NCI-H460 (cell line): ENCODE data around the gene CAMTA1. TPM values are rescaled to one million over a fixed set of nuclear protein-coding genes. Genes with fewer than 3 reads are reported as not detected.
A peak's percentile ranks its signal among the peaks of the same experiment; 100 is the strongest.

Experiments used
- DNase-seq: peaks from one replicate; pipeline ENCODE4 v3.0.0-alpha.2; 2016; ENCODE audit warnings: low read depth; ENCODE audit errors: extremely low read depth
- total RNA-seq: library from RNA; depleted of rRNA; stranded (reverse); fragments of >200 nt; shearing (Covaris generic); gene quantifications from 2 replicates; pipeline ENCODE4 v1.2.3, GENCODE V29; 2014

Gene CAMTA1
- total RNA-seq, 1 experiment from 2014 or later = 39.9 TPM

DNA sequence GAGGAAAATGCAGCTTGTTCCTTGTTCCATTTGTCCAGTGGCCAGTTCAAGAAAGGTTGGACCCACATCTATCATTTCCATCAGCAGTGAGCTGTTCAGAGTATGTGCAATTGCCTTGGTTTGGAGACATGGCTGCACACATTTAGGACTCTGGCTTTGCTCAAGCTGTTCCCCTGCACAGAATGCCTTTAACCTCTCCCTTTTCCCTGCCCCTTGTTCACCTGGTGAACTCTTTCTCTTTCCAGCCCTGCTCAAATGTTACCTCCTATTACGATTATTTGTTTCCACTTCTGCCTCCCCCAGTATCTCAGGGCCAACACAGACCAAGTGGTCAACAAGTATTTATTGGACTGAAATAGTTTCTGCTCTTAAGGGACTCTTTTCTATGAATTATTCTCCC lies 385.9 kb downstream of the CAMTA1 start:
- no peak for DNase-seq

DNA sequence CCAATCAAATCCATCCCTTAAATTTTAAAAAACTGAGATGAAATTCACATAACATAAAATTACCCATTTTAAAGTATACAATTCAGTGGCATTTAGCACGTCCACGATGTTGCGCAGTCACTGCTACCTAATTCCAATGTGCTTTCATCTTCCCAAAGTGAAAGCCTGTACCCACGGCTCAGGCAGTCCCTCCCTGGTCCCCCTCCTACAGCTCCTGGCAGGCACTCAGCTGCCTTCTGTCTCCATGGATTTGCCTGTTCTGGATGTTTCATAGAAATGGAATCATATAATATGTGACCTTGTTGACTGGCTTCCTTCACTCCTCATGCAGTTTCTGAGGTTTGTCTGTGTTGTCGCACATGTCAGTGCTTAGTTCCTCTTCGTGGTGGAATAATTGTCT lies 386.3 kb downstream of the CAMTA1 start:
- DNase-seq = no peak

DNA sequence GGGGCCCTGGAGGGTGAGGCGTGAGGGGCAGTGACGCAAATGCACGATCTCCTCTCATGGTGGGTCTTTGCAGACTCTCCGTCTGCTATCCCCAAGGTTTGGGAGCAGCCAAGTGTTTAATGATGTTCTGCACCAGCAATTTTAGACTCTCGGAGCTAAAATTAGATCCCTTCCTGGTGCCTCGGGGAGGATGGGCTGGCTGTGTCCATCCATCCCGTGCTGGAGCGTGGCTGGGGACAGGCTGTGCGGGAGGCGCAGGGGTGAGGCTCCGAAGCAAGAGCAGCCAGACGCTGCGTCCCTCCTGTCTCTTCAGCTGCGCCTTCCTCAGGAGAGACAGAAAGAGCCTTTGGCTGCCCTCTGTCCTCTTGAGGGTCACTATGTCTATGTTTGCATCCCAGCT lies 387.6 kb downstream of the CAMTA1 start:
- no peak for DNase-seq

DNA sequence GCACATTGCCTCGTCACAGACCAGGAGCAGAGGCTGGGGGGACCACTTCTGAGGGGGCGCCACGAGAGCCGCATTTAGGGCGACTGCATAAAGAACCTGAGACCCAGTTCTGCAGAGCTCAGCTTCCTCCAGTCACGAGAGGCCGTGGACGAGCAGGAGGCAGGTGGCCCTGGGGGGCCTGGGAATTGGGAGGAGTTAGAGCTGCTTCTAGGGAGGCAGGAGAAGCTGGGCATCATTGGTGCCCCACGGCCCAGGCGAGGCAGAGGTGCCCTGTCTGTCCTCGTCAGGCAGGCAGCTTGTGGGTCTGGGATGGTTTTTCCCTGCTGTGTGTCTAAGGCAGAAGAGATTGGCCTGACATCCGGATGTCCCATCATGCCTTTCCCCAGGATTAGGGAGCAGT lies 389.3 kb downstream of the CAMTA1 start:
- DNase-seq = no peak

DNA sequence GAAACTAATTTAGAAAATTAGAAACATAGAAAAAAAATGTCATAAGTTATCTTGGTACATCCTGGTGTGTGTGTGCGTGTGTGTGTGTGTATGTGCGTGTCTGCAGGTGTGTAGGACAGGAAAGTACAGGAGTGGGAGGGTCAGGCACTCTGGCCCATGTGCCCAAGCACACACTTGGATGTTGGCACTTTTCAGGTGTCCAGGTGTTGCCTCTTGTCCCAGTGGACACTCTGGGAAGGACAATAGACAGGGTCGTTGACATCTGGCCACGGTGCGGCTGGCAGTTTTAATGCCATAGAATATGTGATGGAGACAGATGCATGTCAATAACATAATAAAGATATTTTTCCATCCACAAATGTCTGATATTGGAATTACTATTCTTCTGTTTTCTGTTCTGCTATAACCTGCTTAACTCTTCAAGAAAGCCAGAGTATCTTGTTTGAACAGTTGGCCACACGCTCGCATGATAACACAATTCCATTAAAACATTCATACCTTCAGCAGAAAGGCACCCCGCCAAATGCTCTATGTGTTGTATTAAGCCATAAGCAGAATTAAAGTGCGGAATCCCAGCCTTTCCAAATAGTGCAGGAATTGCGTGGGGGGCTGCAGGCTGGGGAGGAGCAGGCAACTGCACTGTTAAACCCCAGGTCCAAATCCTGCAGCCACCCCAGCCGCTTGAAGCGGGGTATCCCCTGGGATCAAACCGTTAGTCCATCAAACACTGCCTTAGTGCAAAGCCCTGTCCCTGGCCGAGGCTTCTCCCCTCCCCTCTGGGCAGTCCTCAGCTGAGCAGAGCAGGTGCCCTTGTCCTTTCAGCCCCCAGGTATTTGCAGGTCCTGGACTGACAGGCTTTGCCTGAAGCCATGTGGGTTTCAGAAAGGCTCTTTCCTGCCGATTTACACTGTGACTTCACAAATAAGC lies 390.0 kb downstream of the CAMTA1 start:
- no peak for DNase-seq

DNA sequence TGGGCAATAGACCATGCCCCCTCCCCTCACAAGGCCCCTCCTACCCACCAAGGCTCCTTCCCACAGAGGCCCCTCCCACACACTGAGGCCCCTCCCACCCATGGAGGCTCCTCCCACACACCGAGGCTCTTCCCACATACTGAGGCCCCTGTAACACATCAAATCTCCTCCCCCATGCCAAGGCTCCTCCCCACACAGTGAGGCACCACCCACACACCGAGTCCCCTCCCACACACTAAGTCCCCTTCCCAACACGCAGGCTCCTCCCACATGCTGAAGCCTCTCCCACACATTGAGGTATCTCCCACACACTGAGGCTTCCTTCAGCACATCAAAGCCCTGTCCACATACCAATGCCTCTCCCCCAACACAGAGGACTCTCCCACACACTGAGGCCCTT lies 391.8 kb downstream of the CAMTA1 start:
- no peak for DNase-seq

DNA sequence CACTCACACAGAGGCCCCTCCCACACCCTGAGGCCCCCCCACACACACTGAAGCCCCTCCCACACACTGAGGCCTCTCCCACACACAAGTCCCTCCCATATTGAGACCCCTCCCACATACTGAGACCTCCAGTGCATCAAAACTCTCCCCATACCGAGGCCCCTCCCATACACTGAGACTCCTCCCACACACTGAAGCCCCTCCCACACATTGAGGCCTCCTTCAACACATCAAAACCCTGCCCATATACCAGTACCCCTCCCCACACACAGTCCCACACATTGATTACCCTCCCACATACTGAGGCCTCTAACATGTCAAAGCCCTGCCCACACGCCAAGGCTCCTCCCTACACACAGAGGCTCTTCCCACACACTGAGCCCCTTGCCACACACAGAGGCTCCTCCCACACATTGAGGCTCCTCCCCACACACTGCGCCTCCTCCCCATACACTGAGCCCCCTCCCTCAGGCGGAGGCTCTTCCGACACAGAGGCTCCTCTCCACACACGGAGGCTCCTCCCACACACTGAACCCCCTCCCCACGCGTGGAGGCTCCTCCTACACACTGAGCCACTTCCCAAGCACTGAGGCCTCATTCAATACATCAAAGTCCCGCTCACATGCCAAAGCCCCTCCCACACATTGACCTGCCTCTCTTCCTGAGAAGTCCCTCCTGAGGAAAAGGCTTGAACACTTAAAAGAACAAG lies 392.3 kb downstream of the CAMTA1 start:
- no peak for DNase-seq

DNA sequence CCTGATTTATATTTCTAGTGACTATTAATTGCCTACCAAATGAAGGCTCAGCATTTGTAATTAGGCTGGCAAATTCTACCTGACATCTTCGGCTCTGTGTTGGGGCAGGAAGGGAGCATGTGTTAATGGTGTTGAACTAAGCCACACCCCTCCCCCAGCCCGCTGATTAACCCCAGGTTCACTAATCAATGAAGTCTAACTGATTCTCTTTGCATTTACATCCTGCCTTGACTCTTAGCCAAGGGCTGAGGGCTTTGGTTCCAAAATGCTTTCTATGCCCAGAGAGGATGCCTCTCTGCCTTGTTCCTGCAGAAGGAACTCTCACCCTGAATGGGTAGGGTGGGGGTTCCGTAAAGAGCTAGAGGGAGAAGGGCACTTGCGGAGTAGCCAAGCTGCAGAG lies 393.1 kb downstream of the CAMTA1 start:
- DNase-seq = no peak

DNA sequence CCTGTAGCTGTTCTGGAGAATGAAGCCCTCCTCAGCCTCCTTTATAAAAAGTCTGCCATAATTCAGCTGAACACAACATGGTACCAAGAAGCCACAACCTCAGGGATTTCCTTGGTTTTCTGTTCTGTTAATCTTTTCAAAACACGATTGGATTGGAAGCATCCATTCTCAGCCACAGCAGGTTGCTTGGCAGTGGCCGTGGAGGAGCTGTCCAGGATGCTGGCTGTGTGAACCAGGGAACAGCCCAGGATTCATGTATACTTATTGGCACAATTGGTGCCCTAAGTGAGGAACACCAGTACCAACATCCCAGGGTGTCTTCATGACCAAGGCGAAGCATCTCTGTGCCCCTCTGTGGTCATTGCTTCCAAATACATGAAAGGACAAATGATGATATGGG lies 393.5 kb downstream of the CAMTA1 start:
- DNase-seq = no peak

DNA sequence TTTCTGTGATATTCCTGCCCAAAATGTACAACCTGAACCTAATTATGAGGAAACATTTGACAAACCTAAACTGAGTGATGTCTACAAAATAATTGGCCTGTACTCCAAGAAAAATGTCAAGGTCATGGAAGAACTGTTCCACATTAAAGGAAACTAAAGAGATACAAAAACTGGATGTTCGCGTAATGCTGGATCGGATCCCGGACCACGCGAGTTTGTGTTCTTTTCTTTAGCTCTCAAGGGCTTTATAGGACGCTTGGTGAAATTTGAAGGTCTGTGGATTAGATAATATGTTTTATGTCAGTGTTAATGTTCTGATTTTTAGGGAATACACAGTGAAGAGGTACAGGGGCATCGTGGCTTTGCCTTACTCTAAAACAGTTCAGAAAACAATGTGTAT lies 400.5 kb downstream of the CAMTA1 start:
- DNase-seq = no peak

DNA sequence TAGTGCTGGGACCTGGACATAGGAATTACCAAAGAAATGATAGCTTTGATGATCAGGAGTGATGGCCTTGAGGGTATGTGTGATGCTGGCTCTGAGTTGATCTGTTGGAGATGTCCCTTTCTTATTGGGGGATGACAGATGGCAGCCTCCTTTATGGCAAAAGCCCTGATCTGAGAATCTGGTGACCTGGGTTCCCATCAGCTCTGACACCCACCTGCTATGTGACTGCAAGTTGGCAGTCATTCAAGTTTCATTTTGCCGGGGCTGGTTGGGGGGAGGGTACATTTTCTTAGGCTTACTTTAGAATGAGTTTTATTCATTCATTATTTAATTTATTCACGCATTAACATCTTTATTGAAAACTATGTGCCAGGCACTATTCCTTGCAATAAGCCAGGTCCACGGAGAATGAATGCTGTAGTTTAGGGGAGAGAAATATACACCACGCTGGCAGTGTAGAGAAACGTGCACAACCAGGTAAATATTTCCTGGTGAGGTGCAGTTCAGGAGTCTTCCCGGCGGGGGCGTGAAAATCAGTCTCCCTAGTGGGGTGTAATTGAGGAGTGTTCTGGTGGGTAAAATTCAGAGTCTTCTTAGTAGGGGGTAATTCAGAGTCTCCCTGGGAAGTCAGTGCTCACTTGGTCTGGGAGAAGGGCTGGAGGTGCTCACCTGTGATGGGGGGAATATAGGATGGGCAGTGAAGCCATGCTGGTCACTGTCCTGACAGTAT lies 401.3 kb downstream of the CAMTA1 start:
- DNase-seq = no peak

DNA sequence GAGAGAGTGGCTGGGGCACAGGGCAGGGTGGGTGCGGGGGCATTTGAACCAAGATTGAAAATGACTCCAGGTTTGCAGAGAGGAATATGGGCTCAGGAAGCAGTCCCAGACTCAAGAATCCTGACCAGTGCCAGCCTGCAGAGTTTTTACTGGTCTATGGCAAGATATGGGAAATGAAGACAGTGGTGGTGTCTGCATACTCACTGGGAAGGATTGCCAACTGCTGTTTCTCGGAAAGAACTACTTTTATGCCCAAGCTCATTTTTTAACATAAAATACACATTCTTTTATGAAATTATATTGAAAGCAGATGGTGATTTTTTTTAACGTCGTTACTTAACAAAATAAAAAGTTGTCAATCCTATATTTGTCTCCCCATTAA lies 401.8 kb downstream of the CAMTA1 start:
- DNase-seq = no peak

DNA sequence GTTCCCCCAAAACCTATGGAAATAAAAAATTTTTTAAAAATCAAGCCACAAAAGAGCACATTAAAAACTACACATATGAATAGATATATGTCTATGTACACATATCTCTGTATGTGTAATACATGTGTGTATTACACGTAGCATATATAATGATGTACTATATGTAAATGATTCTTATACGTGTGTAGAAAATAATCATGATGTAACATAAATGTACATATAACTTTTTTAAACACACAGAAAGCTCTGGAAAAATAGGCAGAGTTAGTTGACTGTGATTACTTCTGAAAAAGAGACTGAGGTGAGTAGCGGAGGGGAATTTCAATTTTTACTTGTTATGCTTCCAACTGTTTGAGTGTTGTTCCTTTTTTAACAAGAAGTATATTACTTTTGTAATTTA lies 405.0 kb downstream of the CAMTA1 start:
- no peak for DNase-seq

DNA sequence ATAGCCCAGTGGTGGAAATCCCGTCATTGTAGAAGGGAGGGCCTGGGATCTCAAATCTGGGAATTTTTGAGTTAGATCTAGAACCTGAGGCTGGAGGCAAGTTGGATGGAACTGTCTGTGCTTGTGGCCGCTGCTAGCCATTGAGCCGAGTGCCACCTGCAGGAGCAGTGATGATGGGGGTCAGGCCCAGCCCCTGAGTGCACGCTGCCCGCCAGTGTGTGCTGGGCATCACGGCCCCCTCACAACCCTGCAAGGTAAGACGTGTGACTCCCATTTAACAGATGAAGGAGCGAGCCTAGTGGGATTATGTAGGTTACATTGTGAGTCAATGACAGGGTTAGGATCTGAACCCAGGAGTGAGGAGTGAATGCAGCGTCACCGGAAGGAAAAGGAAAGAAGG lies 407.2 kb downstream of the CAMTA1 start:
- DNase-seq = no peak

DNA sequence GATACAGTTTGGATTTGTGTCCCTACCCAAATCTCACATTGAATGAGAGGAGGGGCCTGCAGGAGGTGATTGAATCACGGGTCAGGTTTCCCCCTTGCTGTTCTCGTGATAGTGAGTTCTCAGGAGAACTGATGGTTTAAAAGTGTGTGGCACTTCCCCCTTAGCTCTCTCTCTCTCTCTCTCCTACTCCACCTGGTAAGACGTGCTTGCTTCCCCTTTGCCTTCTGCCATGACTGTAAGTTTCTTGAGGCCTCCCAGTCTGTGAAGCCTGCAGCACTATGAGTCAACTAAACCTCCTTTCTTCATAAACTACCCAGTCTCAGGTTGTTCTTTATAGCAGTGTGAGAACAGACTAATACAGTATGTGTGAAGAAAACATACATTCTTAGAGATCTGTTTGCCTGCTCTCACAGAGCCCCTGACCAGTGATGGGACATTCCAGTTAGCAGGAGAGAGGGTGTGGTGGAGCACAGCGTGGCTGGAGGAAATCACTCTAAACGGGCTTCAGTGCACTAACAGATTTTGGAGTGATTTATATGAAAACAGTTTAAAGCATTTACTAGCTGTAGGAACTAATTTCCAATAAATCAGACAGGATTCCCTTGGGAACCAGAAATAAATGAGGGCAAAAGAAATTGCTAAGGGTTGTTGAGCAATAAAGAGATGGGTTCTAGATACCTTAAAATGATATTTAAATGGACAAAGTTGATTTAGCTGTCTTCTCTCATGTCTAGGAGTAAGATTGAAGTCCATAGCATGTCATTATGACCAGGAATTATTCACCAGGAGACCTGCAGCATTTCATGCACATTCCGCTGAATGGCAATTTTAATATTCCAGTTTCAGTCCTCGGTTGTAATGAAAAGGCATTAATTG lies 411.0 kb downstream of the CAMTA1 start:
- no peak for DNase-seq

DNA sequence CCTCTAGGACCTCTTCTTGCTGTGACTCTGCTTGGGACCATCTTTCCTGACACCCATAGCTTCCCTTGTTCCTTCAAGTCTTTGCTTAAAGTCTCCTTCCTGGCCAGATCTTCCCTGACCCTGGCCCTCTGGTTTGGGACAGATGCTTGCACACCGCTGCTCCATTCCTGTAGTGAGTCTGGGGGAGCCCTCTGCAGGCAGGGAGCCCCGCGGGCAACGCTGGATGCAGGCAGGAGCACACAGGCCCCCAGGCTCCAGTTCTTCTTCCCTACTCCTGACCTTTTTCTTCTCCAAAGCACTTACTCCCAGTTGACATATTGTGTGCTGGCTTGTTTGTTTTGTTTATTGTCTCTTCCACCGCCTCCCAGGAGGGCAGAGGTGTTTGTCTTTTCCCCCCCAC lies 413.4 kb downstream of the CAMTA1 start:
- no peak for DNase-seq

DNA sequence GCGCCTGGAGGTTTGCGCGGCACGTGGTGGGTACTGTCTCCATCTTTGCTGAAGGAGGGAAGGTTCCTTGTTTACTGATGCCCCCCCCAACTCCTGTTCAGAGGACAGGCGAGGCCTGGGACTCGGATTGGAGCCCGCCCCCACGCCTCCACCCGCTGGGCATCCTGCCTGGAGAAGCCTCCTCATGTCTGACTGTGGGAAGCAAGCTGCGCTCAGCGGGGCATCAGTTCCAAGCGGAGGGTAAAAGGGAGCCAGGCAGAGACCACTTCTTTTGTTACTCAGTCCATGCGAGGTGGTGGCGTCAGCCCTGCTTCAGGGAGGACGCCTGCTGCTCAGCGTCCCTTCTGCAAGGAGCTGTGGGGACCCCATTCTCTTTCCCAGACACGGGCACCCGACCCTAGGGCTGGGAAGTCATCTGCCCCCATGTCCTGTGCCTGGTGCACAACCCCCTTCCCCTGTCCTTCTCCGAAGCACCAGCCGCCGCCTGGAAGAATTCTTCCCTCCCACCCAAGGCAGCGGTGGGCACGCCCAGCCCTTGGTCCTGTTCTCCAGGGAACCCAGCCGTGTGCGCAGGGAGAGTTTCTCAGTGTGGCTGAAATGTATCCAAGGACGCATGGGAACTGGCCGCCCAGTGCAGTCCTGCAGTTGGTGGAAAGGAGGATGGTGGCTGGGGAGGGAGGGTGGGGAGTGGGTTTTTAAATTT lies 414.0 kb downstream of the CAMTA1 start:
- DNase-seq = no peak

DNA sequence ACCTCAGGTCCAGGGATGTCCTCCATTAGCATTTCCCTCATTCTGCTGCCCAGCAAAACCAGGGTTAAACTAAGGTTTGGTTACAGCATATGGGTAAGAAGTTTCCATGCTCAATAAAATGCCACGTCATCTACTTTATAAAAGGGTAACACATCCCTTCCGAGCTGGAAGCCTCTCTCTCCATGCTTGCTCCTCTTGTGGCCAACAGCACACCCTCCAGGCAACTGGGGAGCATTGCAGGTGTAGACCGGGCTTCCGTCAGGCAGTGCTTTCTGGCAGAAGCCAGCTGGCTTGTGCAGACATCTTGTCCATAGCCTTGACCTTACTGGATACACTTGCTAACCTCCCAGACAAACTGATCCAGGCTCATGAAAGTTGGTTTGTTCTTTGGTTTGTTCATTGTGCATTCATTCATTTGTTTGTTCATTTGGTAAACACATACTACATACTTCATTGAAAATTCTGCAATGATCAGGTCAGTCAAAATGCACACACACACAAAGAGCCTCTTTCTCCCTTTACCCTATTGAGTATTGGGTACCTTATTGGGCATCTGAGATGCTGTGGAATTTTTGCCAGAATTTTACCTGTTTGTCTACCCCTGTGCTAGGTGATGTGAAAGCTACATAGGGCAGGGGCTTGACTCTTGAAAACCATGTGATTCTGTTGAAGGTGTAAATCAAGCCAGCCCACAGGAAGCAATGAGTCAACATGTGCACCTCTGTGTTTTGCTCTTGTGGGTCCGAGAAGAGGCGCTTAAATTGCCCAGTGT lies 422.8 kb downstream of the CAMTA1 start:
- DNase-seq = peak; percentile 56

DNA sequence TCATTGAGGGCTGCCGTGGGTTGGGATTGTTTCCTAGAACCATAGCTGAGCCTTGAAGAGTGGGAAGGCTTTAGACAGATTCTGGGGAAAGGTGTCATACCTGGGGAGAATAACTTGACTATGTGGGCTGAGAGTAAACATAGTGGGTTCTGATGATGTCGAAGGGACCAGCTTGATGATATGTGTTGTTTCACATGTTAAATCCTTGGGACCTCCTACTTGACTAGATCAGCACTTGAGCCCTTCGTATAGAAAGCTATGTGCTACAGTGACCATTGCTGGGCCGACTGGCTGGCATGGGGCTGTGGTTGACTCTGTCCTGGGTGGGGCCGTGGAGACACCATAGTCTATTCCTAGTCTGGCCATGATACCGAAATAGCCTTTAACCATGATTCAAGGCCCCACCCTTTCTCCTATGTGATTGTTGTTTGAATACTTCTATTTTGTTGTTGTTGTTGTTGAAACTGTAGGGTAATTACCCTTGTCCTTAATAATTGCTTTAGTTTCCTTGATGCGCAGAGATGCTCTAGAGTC lies 423.5 kb downstream of the CAMTA1 start:
- DNase-seq = no peak
